SK-N-SH (cell line): ENCODE results near the gene CRMP1. TPM values are rescaled to one million over a fixed set of nuclear protein-coding genes. Genes with fewer than 3 reads are reported as not detected.
A peak's percentile ranks its signal among the peaks of the same experiment; 100 is the strongest.

Source experiments
- CTCF ChIA-PET: fragments of 300-600, 350-600 bp; formaldehyde crosslinking; extraction: SDS; loops from one replicate; lab custom pipeline; 2021; lab: Yijun Ruan, JAX
- POLR2A ChIA-PET: fragments of 350-600 bp; sonication (Branson Sonifier 250); formaldehyde crosslinking; extraction: SDS; loops from one replicate; lab custom pipeline; 2020; ENCODE audit warnings: antibody characterized with exemption, inconsistent platforms; lab: Yijun Ruan, JAX
- DNase-seq: peaks from one replicate; pipeline ENCODE4 v3.0.0; 2012
- H2AFZ ChIP-seq: fragments of 200-600 bp; sonication (generic); 2 replicates; pipeline ENCODE4 v1.8.1; 2016; ENCODE audit warnings: antibody characterized with exemption, mild to moderate bottlenecking, low read depth
- H3F3A ChIP-seq: fragments of 200-600 bp; sonication (generic); replicated peaks from 2 replicates; pipeline ENCODE3; 2016; ENCODE audit warnings: antibody characterized with exemption, mild to moderate bottlenecking; ENCODE audit not compliant: insufficient read depth
- H3K27ac ChIP-seq, 2 experiments: fragments of 200-500 bp in 1 of 2; fragments of 200-600 bp in 1 of 2; sonication (Bioruptor generic) in 1 of 2; sonication (generic), shearing (Covaris generic) in 1 of 2; 2 replicates each; pipeline versions ENCODE4 v1.5.1 to v1.6.1; 2014 to 2016; ENCODE audit warnings: low read depth in 2 of 2, inconsistent platforms in 1 of 2, low read length in 1 of 2, mild to moderate bottlenecking in 1 of 2, mixed read lengths in 1 of 2
- H3K27me3 ChIP-seq: fragments of 200-600 bp; sonication (generic), shearing (Covaris generic); 2 replicates; pipeline ENCODE4 v1.6.1; 2016; ENCODE audit warnings: mixed run types; ENCODE audit not compliant: insufficient read depth
- H3K36me3 ChIP-seq, 2 experiments: fragments of 200-500 bp in 1 of 2; fragments of 200-600 bp in 1 of 2; sonication (Bioruptor generic) in 1 of 2; sonication (generic) in 1 of 2; replicated peaks in 1 of 2; 2 replicates each; pipeline versions ENCODE3 to v1.5.1; 2014 to 2016; ENCODE audit warnings: low read length in 1 of 2, mild to moderate bottlenecking in 1 of 2; ENCODE audit not compliant: insufficient read depth in 2 of 2, control insufficient read depth in 1 of 2
- H3K4me1 ChIP-seq, 2 experiments: fragments of 200-500 bp in 1 of 2; fragments of 200-600 bp in 1 of 2; sonication (Bioruptor generic) in 1 of 2; sonication (generic), shearing (Covaris generic) in 1 of 2; 2 replicates each; pipeline versions ENCODE4 v1.5.1 to v1.6.1; 2014 to 2016; ENCODE audit warnings: low read depth in 1 of 2, low read length in 1 of 2, mixed run types in 1 of 2; ENCODE audit not compliant: insufficient read depth in 2 of 2, control insufficient read depth in 1 of 2
- H3K4me2 ChIP-seq: fragments of 200-600 bp; sonication (generic), shearing (Covaris generic); 2 replicates; pipeline ENCODE4 v1.6.1; 2017; ENCODE audit warnings: mixed run types
- H3K4me3 ChIP-seq, 2 experiments: fragments of 200-500 bp in 1 of 2; fragments of 200-600 bp in 1 of 2; sonication (Bioruptor generic) in 1 of 2; sonication (generic), shearing (Covaris generic) in 1 of 2; 2 replicates each; pipeline versions ENCODE4 v1.5.1 to v1.8.1; 2014 to 2016; ENCODE audit warnings: low read depth in 2 of 2, inconsistent platforms in 1 of 2, low read length in 1 of 2, mild to moderate bottlenecking in 1 of 2, mixed read lengths in 1 of 2, moderate library complexity in 1 of 2
- H3K79me2 ChIP-seq: fragments of 200-600 bp; sonication (generic); 2 replicates; pipeline ENCODE4 v1.8.1; 2017; ENCODE audit warnings: mild to moderate bottlenecking; ENCODE audit not compliant: insufficient read depth
- H3K9ac ChIP-seq: fragments of 200-600 bp; sonication (generic); 2 replicates; pipeline ENCODE4 v1.6.1; 2017; ENCODE audit warnings: mixed run types
- H3K9me2 ChIP-seq: fragments of 200-600 bp; sonication (generic); 2 replicates; pipeline ENCODE4 v1.6.1; 2017; ENCODE audit warnings: mixed run types
- H3K9me3 ChIP-seq: fragments of 200-600 bp; sonication (generic); 2 replicates; pipeline ENCODE4 v1.6.1; 2017; ENCODE audit warnings: mixed run types, mild to moderate bottlenecking, moderate library complexity
- H4K20me1 ChIP-seq: fragments of 200-600 bp; sonication (generic); 2 replicates; pipeline ENCODE4 v1.6.1; 2017; ENCODE audit warnings: mild to moderate bottlenecking, mixed run types; ENCODE audit not compliant: insufficient read depth
- ELF1 ChIP-seq: IDR thresholded peaks from 2 replicates; pipeline ENCODE4 v1.4.0; 2012
- EP300 ChIP-seq, 2 experiments: IDR thresholded peaks; 2 replicates each; pipeline versions ENCODE4 v1.4.0 to v1.6.1; 2012; ENCODE audit warnings: borderline replicate concordance in 1 of 2, low read depth in 1 of 2, low read length in 1 of 2
- FOSL2 ChIP-seq: IDR thresholded peaks from 2 replicates; pipeline ENCODE4 v1.4.0; 2012; ENCODE audit warnings: low read depth, mild to moderate bottlenecking, moderate library complexity, borderline replicate concordance
- FOXJ3 ChIP-seq: sonication (generic); formaldehyde crosslinking; IDR thresholded peaks from 2 replicates; pipeline ENCODE4 v1.5.1; 2020; ENCODE audit warnings: mild to moderate bottlenecking, missing genetic modification reagents
- FOXM1 ChIP-seq: IDR thresholded peaks from 2 replicates; pipeline ENCODE4 v1.4.0; 2012; ENCODE audit warnings: low read depth, mild to moderate bottlenecking
- JUND ChIP-seq: IDR thresholded peaks from 2 replicates; pipeline ENCODE4 v1.4.0; 2012
- NFIC ChIP-seq: IDR thresholded peaks from 2 replicates; pipeline ENCODE4 v1.4.0; 2012; ENCODE audit warnings: borderline replicate concordance
- NRF1 ChIP-seq: IDR thresholded peaks from 2 replicates; pipeline ENCODE4 v1.6.1; 2012; ENCODE audit warnings: low read depth, mild to moderate bottlenecking, low read length
- RCOR1 ChIP-seq: fragments of 150-350 bp; IDR thresholded peaks from 2 replicates; pipeline ENCODE4 v1.6.1; 2017; ENCODE audit warnings: antibody characterized with exemption, low read length
- RXRA ChIP-seq: IDR thresholded peaks from 2 replicates; pipeline ENCODE4 v1.4.0; 2012; ENCODE audit warnings: low read depth, mild to moderate bottlenecking, borderline replicate concordance
- SMC3 ChIP-seq: IDR thresholded peaks from 2 replicates; pipeline ENCODE4 v1.6.1; 2012; ENCODE audit warnings: low read depth, low read length, improper control_type of control experiment
- YY1 ChIP-seq: IDR thresholded peaks from 2 replicates; pipeline ENCODE4 v1.4.0; 2012; ENCODE audit warnings: low read depth, mild to moderate bottlenecking
- WGBS: methylation state at CpG from one replicate; pipeline ENCODE4 v1.1.6; 2017; ENCODE audit warnings: low lambda C conversion rate; 5-methylcytosine and 5-hydroxymethylcytosine counted together
- polyA plus RNA-seq, 3 experiments: library from polyadenylated mRNA; depleted of rRNA; stranded (reverse); fragments of >200 nt; gene quantifications; 2 replicates each; pipeline ENCODE4 v1.2.3, GENCODE V29; 2012
- TF ChIP-seq, protein P1 (sequence below): fragments of 200-600 bp; sonication (generic); IDR thresholded peaks from 2 replicates; pipeline ENCODE4 v1.6.1; 2017; ENCODE audit warnings: antibody characterized with exemption, mild to moderate bottlenecking, moderate library complexity
- TF ChIP-seq, protein P2 (sequence below): fragments of 150-350 bp; IDR thresholded peaks from 2 replicates; pipeline ENCODE4 v1.6.1; 2016; ENCODE audit warnings: mild to moderate bottlenecking, low read depth, low read length
- TF ChIP-seq, protein P3 (sequence below): IDR thresholded peaks from 2 replicates; pipeline ENCODE4; 2012
- TF ChIP-seq, protein P4 (sequence below): fragments of 150-350 bp; IDR thresholded peaks from 2 replicates; pipeline ENCODE4 v1.6.1; 2017; ENCODE audit warnings: antibody characterized with exemption, low read length, low read depth, borderline replicate concordance
- TF ChIP-seq, protein P5 (sequence below): IDR thresholded peaks from 2 replicates; pipeline ENCODE4 v1.4.0; 2012; ENCODE audit warnings: low read depth, borderline replicate concordance
- TF ChIP-seq, protein P6 (sequence below): IDR thresholded peaks from 2 replicates; pipeline ENCODE4 v1.4.0; 2012; ENCODE audit warnings: low read depth

The CRMP1 gene
- polyA plus RNA-seq, 1 of the 3 experiments (the other 2 are of a cell fraction): 3.4 TPM

DNA sequence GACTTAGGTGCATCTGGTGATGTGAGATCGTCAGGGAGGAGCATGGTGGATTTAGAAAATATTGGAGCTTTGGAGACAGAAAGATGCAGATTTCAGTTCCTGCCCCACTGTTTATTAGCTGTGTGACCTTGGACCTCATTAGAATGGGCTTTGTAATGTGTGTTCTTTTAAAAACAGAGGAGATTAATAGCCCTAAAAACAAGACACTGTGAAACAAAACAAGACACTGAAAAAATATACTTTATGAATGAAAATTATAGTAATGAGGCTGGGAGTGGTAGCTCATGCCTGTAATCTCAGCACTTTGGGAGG lies 102.4 kb downstream of the CRMP1 start:
- 6% methylated on average over 1 of the region's 1 CpG for WGBS
- no peaks in the 10 kb centered on the region for H3K4me1 ChIP-seq
- CTCF ChIA-PET: interaction anchor here (0.6 to 4.3 kb wide), 23 partner anchors 8 to 774 kb away, joined by 3 to 20 read pairs (median 4); partner anchors contain the start of gene STK32B
- TF ChIP-seq FOXM1: no peak
- TF ChIP-seq, protein P1, sequence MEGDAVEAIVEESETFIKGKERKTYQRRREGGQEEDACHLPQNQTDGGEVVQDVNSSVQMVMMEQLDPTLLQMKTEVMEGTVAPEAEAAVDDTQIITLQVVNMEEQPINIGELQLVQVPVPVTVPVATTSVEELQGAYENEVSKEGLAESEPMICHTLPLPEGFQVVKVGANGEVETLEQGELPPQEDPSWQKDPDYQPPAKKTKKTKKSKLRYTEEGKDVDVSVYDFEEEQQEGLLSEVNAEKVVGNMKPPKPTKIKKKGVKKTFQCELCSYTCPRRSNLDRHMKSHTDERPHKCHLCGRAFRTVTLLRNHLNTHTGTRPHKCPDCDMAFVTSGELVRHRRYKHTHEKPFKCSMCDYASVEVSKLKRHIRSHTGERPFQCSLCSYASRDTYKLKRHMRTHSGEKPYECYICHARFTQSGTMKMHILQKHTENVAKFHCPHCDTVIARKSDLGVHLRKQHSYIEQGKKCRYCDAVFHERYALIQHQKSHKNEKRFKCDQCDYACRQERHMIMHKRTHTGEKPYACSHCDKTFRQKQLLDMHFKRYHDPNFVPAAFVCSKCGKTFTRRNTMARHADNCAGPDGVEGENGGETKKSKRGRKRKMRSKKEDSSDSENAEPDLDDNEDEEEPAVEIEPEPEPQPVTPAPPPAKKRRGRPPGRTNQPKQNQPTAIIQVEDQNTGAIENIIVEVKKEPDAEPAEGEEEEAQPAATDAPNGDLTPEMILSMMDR: no peak
- TF ChIP-seq ELF1: no peak
- TF ChIP-seq, protein P2, sequence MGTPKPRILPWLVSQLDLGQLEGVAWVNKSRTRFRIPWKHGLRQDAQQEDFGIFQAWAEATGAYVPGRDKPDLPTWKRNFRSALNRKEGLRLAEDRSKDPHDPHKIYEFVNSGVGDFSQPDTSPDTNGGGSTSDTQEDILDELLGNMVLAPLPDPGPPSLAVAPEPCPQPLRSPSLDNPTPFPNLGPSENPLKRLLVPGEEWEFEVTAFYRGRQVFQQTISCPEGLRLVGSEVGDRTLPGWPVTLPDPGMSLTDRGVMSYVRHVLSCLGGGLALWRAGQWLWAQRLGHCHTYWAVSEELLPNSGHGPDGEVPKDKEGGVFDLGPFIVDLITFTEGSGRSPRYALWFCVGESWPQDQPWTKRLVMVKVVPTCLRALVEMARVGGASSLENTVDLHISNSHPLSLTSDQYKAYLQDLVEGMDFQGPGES: no peak
- TF ChIP-seq, protein P3, sequence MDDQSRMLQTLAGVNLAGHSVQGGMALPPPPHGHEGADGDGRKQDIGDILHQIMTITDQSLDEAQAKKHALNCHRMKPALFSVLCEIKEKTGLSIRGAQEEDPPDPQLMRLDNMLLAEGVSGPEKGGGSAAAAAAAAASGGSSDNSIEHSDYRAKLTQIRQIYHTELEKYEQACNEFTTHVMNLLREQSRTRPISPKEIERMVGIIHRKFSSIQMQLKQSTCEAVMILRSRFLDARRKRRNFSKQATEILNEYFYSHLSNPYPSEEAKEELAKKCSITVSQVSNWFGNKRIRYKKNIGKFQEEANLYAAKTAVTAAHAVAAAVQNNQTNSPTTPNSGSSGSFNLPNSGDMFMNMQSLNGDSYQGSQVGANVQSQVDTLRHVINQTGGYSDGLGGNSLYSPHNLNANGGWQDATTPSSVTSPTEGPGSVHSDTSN: no peak
- TF ChIP-seq, protein P4, sequence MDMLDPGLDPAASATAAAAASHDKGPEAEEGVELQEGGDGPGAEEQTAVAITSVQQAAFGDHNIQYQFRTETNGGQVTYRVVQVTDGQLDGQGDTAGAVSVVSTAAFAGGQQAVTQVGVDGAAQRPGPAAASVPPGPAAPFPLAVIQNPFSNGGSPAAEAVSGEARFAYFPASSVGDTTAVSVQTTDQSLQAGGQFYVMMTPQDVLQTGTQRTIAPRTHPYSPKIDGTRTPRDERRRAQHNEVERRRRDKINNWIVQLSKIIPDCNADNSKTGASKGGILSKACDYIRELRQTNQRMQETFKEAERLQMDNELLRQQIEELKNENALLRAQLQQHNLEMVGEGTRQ: no peak
- H3K27ac ChIP-seq: no peak overlapping the region
- H3K27me3 ChIP-seq: no peaks in the 10 kb centered on the region
- H3K79me2 ChIP-seq: no peaks in the 10 kb centered on the region
- DNase-seq: no peak
- no peak overlapping the region for H2AFZ ChIP-seq
- no peaks in the 10 kb centered on the region for H3F3A ChIP-seq
- no peak overlapping the region for H3K4me2 ChIP-seq
- H3K9ac ChIP-seq: no peak overlapping the region
- H3K9me3 ChIP-seq: no peaks in the 10 kb centered on the region
- POLR2A ChIA-PET: no interaction called here
- peaks cover 15 to 23% of the 10 kb centered on the region in 2 experiments for H3K36me3 ChIP-seq
- H3K9me2 ChIP-seq: no peaks in the 10 kb centered on the region
- H4K20me1 ChIP-seq: no peaks in the 10 kb centered on the region
- H3K4me3 ChIP-seq: peak overlapping the region in 1 of 2 experiments; percentile 7; a peak in 1 of 4 replicates

DNA sequence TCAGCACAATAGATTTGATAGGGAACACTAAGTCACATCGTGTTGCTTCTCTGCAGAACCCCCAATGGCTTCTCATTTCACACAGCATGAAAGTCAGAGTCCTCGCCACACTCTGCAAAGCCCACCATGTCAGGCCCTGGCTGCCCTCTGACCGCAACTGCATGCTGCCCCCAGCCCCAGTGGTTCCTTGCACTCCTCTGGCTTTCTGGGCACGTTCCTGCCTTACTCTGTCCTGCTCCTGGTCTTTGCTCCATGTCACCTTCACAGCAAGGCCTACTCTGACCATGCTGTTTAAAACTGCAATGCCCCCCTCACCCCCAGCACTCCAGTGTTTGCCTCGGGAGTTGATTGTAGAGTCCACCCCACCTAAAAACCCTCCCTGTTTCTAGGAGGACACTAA lies 103.7 kb downstream of the CRMP1 start:
- H3K27ac ChIP-seq: no peak overlapping the region
- TF ChIP-seq, protein P2: no peak
- TF ChIP-seq FOXJ3 (CRISPR knock-in tag): no peak
- TF ChIP-seq RXRA: no peak
- TF ChIP-seq EP300 (IDR thresholded peaks at IDR 0.05; ENCODE audit: borderline replicate concordance in 1 of 2, low read depth in 1 of 2, low read length in 1 of 2): no peak
- TF ChIP-seq RCOR1: no peak
- TF ChIP-seq NRF1: no peak
- TF ChIP-seq NFIC: no peak
- TF ChIP-seq YY1: no peak
- TF ChIP-seq, protein P5, sequence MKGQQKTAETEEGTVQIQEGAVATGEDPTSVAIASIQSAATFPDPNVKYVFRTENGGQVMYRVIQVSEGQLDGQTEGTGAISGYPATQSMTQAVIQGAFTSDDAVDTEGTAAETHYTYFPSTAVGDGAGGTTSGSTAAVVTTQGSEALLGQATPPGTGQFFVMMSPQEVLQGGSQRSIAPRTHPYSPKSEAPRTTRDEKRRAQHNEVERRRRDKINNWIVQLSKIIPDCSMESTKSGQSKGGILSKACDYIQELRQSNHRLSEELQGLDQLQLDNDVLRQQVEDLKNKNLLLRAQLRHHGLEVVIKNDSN: no peak
- TF ChIP-seq JUND: no peak
- no peak for TF ChIP-seq FOXM1
- TF ChIP-seq, protein P4: no peak
- no peak for TF ChIP-seq FOSL2
- TF ChIP-seq, protein P6, sequence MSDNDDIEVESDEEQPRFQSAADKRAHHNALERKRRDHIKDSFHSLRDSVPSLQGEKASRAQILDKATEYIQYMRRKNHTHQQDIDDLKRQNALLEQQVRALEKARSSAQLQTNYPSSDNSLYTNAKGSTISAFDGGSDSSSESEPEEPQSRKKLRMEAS: no peak
- TF ChIP-seq, protein P3: no peak
- TF ChIP-seq SMC3: no peak

More for the DNA sequence above, 103.7 kb downstream of the CRMP1 start:
- Histone ChIP-seq H3K79me2 (no peaks in the 10 kb centered on the region), H2AFZ (no peak overlapping the region), H3F3A (no peaks in the 10 kb centered on the region), H3K36me3 (peaks cover 9 to 26% of the 10 kb centered on the region in 2 experiments), H3K4me3 (no peak overlapping the region), H3K4me2 (no peak overlapping the region), H3K9me2 (no peaks in the 10 kb centered on the region), H3K9me3 (no peaks in the 10 kb centered on the region), H3K9ac (no peak overlapping the region), H3K4me1 (no peaks in the 10 kb centered on the region), H4K20me1 (no peaks in the 10 kb centered on the region), H3K27me3 (no peaks in the 10 kb centered on the region)
- ChIA-PET POLR2A (no interaction called here), CTCF (interaction anchor here (0.9 to 4.3 kb wide), 5 partner anchors 23 to 738 kb away, joined by 4 to 20 read pairs (median 5); partner anchors contain the start of gene STK32B)
- DNase-seq: no peak
- 81% methylated on average over 5 of the region's 5 CpGs for WGBS
